ENCODE data around the gene MRAP2. TPM values are rescaled to one million over a fixed set of nuclear protein-coding genes. Genes with fewer than 3 reads are reported as not detected.

Gene MRAP2
- total RNA-seq, 2 experiments from 2014 or later, result not detected

DNA sequence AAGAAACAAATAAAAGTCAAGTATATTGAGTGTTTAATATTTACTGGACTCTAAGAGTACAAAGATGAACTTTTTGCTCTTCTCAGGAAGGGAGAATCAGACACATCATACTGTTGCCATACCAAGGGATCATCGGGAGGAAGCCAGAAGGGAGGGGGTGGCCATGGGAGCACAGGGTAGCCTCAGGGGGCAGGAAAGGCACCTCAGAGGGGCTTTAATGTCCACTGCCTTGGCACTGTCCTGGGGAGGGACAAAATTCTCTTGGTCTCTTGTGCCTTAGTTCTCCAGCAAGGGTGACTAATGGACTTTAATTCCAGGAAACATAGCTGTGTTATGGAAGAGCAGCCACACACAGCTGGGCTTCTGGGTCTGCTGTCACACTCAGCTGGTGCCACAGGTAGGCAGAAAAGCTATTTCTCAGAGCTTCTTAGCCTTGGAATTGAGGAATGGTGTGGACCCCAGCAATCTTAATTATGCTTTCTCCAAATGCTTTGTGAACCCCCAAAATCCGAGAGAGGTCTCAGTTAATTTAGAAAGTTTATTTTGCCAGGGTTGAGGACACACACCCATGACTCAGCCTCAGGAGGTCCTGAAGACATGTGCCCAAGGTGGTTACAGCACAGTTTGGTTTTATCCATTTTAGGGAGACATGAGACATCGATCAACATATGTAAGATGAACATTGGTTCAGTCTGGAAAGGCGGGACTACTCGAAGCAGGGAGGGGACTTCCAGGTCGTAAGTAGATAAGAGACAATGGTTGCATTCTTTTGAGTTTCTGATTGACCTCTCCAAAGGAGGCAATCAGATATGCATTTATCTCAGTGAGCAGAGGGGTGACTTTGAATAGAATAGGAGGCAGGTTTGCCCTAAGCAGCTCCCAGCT lies 53.2 kb downstream of the MRAP2 start:
- no peak for DNase-seq (ENCODE audit: low spot score)
- no peak overlapping the region for H3K4me3 ChIP-seq (ENCODE audit: low read depth, low read length, poor library complexity, severe bottlenecking)
- no peaks in the 10 kb centered on the region for H3K4me1 ChIP-seq (ENCODE audit: insufficient read depth, low read length, poor library complexity, severe bottlenecking)
- no peaks in the 10 kb centered on the region for H4K20me1 ChIP-seq (ENCODE audit: insufficient read depth, low read length)
- no peaks in the 10 kb centered on the region for H3K9me3 ChIP-seq (ENCODE audit: low read length)
- no peak for TF ChIP-seq EZH2phosphoT487 (IDR thresholded peaks at IDR 0.05; ENCODE audit: borderline replicate concordance, low read depth, low read length)
- no peak for TF ChIP-seq CTCF (conservative IDR thresholded peaks at IDR 0.05; ENCODE audit: low read length)
- H3K27ac ChIP-seq (ENCODE audit: low read depth, low read length, poor library complexity, severe bottlenecking), result no peak overlapping the region
- POLR2A ChIA-PET, result no interaction called here
- no peaks in the 10 kb centered on the region for H3K79me2 ChIP-seq (ENCODE audit: insufficient read depth, low read depth, low read length)
- CTCF ChIA-PET (ENCODE audit: unreplicated experiment), result no interaction called here
- intact Hi-C loops (cut with micrococcal nuclease; ENCODE audit: unreplicated experiment), result no loop called here
- no peak overlapping the region for H3K4me2 ChIP-seq (ENCODE audit: low read length)
- H3K9me2 ChIP-seq (ENCODE audit: insufficient read depth, low read length), result no peaks in the 10 kb centered on the region; the same call in 1 of the 2 replicates
- H2AFZ ChIP-seq (ENCODE audit: low read length), result no peak overlapping the region
- no TSS peak for BruUV-seq (replicated peaks)
- no peaks in the 10 kb centered on the region for H3K36me3 ChIP-seq (ENCODE audit: insufficient read depth, low read length)

GRCh38 chr6:84089081-84089480 lies 55.5 kb downstream of the MRAP2 start:
- H4K20me1 ChIP-seq (ENCODE audit: insufficient read depth, low read length), result no peaks in the 10 kb centered on the region
- no TSS peak for BruUV-seq (replicated peaks)

More at GRCh38 chr6:84089081-84089480, 55.5 kb downstream of the MRAP2 start:
- Histone ChIP-seq H3K36me3 (ENCODE audit: insufficient read depth, low read length) (no peaks in the 10 kb centered on the region), H2AFZ (ENCODE audit: low read length) (no peak overlapping the region), H3K4me2 (ENCODE audit: low read length) (no peak overlapping the region), H3K4me3 (ENCODE audit: low read depth, low read length, poor library complexity, severe bottlenecking) (no peak overlapping the region), H3K9me2 (ENCODE audit: insufficient read depth, low read length) (no peaks in the 10 kb centered on the region; the same call in 1 of the 2 replicates), H3K27ac (ENCODE audit: low read depth, low read length, poor library complexity, severe bottlenecking) (no peak overlapping the region), H3K9me3 (ENCODE audit: low read length) (no peaks in the 10 kb centered on the region), H3K79me2 (ENCODE audit: insufficient read depth, low read depth, low read length) (no peaks in the 10 kb centered on the region), H3K4me1 (ENCODE audit: insufficient read depth, low read length, poor library complexity, severe bottlenecking) (peaks cover 7% of the 10 kb centered on the region)
- ChIA-PET CTCF (ENCODE audit: unreplicated experiment) (no interaction called here), POLR2A (no interaction called here)
- intact Hi-C loops (cut with micrococcal nuclease; ENCODE audit: unreplicated experiment), result no loop called here
- no peak for TF ChIP-seq CTCF (conservative IDR thresholded peaks at IDR 0.05; ENCODE audit: low read length)
- no peak for TF ChIP-seq EZH2phosphoT487 (IDR thresholded peaks at IDR 0.05; ENCODE audit: borderline replicate concordance, low read depth, low read length)
- DNase-seq (ENCODE audit: low spot score), result no peak

Measured in OCI-LY7 (cell line).